ENCODE data around the gene FBXL7.

Gene FBXL7

DNA sequence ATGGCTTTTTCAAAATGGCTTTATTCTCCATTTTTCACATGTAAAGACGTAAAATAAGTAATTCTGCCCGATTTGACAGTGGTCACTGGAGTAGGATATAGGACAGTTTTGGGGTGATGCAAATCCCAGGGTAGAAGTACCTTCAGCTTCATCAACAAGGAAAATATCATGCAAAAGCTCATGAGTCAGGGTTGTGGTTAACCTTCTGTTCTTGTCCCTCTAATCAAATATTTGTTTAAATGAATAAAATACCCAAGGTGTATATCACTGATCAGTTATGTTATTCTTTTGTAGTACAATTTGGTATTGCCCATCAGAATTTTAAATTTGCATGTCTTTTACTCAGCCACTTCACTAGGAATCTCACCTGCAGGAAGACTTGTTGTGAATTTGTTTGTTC, 40.0 kb downstream of the FBXL7 start:
- no peak for DNase-seq (ENCODE audit: low read depth in 3 of 3)

DNA sequence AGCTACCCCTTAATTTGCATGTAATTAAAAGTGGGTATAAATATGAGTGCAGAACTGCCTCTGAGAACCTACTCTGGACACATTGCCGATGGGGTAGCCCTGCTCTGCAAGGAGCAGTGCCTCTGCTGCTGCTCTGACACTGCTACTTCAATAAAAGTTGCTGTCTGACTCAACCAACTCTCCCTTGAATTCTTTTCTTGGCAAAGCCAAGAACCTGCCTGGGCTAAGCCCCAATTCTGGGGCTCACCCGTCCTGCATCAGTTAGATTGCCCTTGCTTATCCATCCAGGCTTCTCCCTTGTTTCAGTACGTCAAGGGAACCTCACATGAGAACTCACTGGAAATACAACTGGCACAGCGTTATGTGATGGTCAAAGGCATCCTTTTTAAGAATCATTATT, 44.1 kb downstream of the FBXL7 start:
- DNase-seq (ENCODE audit: low read depth in 3 of 3): no peak

DNA sequence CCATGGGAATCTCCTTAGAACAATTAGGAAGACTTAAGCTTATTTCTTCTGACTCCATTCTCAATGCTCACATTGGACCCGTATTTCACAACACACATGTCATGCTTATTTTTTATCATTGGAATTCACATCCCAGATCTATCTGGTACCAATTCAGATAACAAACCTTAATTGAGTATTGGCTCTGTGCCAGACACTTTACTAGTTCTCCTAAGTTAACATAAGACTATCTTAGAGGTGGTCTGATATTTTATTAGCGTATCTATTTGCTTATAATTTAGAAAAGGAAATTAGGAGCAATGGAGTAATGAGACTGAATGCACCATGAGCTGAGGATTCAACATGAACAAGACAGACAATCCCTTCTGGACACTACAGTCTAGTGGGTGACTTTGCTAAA, 45.1 kb downstream of the FBXL7 start:
- DNase-seq (ENCODE audit: low read depth in 3 of 3): no peak

DNA sequence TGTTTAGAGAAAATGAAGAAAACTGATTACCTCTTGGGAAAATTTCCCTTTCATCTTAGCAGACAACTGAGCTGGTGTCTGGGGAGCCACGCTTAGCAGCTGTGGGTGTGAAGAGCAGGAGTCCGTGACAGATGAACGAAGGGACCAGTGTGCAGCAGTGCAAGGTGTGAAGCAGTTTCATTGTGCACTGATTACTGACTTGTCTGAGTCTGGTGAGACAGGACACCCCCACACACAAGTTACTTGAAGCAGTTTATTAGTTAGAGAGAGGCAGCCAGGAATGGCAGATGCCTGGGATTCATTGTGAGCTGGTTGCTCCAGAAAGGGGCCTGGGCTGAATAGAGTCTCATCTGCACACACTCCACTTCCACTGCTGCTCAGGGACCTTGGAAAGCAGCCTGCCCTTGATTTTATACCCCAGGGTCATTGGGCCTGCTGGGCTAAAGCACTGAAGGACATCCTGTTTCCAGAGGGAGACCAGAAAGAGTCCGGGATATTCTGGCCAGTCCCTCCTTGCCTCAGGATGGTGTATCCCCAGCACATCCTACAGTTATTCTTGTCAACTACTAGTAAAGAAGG, 47.4 kb downstream of the FBXL7 start:
- no peak for DNase-seq (ENCODE audit: low read depth in 3 of 3)

DNA sequence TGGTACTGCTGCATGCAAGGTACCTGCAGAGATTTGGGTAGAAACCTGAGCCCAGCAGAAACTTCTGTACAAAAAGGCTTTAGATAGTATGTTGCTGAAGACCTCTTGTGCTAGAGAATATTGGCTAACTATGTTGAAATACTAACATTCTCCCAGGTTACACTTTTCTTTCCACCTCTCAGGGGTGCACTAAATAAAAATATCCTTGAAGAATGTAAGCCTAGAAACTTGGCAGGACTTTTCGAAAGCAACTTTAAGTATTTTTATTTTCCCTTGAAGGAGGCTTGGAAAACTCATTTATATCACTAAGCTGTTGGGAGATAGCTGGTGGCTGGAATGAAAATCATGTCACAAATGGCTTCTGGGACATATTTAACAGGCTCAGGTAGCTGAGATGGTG, 50.0 kb downstream of the FBXL7 start:
- no peak for DNase-seq (ENCODE audit: low read depth in 3 of 3)

DNA sequence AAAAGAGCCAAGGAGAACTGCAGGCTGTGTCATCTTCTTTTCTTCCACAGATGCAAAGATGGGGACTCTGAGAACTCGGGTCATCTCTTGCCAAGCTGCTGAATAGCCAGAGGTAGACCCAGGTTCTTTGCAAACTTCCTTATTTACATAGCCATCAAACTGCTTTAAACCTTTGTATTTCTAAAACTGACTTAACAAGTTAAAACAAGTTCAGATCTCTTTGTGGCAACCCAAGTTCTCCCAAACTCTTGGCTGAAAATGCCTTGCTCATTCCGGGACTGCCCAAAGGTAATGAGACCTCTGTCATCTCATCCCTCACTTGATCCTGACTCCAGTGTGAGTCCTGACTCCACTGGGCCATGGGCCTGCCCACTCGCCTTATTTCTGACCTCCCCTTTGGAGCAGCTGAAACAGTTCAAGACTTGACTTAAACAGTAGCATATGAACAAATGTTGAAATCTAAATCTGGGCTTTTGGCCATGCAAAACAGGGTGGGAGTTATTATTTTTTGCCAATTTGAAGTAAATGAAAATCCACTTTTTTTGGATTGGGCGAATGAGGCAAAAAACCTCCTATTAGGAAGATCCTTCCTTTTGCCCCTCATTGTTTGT, 50.6 kb downstream of the FBXL7 start:
- DNase-seq (ENCODE audit: low read depth in 3 of 3): no peak

DNA sequence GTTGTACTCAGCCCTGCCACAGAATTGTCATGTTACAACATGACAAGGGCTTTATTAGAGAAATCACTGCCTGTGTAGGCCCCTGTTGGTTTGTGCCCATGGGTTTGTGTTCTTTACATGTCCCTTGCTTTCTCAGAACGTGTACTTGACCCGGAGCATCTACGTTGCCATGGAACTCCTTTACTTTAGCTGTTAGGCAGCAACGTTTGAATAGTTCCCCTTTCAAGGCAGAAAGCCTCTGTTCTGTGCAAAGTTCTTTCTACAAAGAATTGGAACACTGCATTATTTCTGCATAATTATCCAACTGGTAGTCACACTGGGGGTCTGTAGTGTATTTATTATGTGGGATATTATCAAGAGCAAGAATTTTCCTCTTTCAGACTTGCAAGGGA, 51.1 kb downstream of the FBXL7 start:
- DNase-seq (ENCODE audit: low read depth in 3 of 3): no peak

DNA sequence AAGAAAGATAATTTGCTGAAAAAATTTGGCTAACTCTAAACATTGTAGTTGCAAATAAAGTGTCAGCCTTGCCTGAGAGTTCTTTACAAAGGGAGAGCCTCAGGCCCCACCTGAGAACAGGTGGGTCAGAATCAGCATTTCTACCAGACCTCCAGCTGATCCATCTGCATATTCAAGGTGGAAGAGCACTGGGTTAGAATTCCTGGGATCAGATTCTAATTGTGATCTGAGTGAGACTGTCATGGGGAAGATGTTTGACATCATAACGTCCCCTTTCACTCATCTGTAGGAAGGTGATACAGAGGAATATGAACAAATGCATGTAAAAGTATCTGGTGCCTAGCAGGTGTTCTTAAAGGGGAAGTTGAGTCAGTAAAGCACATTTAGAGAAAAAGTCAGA, 54.6 kb downstream of the FBXL7 start:
- DNase-seq (ENCODE audit: low read depth in 3 of 3): no peak

DNA sequence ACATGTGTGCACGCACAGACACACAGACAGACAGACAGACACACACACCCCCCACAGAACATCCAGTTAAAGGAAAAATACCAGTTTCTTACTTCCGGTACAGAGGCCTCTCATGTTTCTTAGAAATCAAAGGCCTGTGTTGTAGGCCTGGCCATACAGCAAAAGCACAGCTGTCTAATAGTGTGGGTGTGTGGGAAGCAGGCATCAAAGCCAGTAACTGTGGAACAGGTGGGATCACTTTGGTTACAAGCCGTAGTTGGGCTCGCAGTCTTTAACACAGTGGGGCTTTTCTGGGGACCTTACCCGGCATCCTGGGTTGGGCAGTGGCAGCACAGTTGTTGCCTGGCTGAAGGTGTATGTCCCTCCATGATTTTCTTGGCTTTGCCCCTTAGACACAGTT, 55.2 kb downstream of the FBXL7 start:
- no peak for DNase-seq (ENCODE audit: low read depth in 3 of 3)

DNA sequence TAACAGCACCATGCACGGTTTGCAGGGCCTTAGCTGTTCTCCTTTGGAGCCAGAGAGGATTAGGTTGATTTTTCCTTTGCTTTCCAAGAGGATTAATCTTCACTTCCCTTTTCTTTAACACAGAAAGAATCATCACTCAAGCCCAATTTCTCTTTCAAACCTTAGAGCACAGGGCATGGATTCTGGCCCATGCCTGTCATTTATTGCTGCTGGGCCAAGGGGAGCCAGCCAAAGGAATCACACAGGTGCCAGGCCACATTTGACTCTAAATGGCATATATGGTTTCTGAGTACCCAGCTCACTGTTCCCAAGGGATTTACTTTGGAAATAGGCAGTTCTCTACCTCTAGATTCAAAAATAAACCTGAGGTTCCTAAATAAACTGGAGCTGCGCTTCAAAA, 58.3 kb downstream of the FBXL7 start:
- no peak for DNase-seq (ENCODE audit: low read depth in 3 of 3)

DNA sequence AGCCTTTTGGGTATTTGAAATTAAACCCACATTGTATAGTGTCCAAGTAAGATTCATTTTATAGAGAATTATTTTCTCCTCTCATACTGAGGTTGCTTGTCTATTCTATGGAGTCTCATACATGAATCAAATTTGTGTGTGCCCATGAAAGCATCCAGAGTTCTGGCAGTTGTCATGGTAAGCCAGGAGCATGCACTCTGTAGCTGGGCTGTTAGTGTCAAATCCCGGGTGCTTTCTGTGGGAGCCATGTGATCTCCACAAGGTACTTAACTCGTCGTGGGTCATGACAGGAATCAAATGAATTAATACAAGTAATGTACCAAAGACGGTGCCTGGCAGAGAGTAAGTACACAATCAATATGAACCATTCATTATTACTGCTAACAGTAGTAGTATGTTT, 58.7 kb downstream of the FBXL7 start:
- DNase-seq (ENCODE audit: low read depth in 3 of 3): no peak

DNA sequence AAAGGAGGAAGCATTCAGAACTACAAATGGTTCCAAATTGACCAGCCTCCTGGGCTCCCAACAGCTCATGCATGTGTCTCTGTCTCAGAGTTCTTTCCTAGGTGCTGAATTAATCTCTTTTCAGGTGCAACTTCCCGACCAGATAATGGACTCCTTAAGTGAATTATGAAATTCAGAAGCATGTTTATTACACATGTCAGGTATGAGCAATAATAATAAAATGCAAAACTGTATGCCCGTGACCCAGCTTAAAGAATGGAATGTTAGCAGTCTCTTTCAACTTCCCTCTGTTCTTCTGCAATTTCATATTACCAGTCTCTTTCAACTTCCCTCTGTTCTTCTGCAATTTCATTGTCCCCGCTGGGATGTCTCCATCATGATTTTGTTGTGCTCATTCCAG, 60.4 kb downstream of the FBXL7 start:
- DNase-seq (ENCODE audit: low read depth in 3 of 3): no peak

DNA sequence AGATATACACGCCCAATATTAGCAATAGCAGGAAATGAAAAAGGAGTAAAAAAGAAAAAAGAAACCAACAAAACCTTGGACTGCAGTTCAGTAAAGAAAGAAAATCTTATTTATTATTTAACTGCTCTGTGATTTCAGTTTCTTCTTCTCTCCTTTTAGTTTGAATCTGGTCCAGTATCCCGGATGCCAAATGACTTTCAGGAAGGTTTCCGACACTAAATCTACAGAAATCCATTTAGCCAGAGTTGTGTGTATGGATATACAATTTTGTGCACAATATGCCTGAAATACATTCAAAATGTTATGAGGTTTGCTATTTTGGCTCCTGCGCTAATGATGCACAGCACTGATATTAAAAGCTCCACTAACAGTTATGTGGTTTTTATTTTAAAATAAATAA, 64.5 kb downstream of the FBXL7 start:
- DNase-seq (ENCODE audit: low read depth in 3 of 3): no peak

DNA sequence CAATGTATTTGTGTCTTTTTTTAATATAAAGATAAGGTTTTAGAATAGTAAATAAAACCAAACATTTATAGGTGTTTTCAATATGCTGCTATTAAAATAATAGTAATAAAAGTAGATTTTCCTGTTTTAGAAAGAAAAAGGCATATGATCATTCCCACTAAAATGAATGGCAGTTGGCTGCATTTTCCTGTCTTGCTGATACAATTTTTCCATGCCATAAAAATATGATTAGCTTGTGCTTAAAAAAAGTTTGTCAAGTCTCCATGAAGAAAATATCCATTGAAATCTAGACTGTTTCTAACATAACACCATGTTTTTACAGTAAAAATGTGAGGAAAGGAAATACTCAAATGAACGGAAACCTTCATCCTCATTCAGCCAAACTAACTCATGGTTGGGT, 65.0 kb downstream of the FBXL7 start:
- no peak for DNase-seq (ENCODE audit: low read depth in 3 of 3)

DNA sequence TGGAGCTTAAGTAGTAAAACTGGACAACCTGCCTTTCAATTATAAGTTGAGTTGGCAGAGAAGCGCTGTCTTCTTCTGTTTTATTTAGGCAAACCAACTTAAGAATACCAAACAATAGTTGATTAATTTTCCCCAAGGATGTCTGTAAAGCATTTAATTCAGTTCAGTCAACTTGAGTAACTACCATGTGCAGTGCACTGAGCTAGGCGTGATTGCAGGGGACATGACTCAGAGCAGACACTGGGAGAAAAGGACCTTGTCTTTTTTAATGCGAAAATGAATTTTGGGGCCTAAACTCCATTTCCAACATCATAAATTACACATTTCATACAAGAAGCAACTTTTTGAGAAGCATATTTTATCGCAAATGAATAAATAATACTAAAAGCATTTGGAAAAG, 66.3 kb downstream of the FBXL7 start:
- no peak for DNase-seq (ENCODE audit: low read depth in 3 of 3)

DNA sequence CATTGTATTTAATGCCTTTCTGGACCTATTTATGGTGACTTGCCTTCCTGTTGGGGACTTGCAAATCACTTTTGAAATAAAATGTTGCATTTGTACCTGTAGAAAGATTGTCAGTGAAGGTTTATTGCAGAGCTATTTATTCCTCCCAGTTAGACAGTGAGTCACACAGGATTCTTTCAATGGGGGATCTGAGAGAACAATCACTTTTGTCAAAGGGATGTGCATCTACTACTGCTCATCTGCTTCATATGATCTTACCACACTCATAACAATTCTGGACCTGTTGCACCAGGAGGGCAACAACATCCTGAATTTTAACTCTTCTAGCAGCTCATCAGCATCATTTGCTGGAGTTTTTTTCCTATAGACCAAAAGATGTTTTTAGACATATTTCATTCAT, 66.8 kb downstream of the FBXL7 start:
- no peak for DNase-seq (ENCODE audit: low read depth in 3 of 3)

DNA sequence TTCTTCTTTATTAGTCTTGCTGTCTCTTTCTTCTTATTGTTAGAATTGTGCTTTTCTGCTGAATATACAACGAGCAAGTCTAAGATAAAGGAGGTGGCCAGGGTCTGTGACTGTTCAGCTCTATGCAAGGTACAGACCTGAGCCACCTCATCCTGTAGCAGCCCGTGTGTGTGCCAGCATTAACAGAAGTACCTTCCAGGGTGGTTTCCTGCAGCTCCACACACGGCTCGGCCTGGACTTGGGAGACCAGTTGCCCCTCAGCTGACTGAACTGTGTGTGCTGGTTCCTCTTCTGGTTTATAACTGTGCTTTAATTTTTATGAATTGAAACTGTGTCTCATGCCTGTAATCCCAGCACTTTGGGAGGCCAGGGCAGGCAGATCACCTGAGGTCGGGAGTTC, 70.5 kb downstream of the FBXL7 start:
- DNase-seq (ENCODE audit: low read depth in 3 of 3): no peak

DNA sequence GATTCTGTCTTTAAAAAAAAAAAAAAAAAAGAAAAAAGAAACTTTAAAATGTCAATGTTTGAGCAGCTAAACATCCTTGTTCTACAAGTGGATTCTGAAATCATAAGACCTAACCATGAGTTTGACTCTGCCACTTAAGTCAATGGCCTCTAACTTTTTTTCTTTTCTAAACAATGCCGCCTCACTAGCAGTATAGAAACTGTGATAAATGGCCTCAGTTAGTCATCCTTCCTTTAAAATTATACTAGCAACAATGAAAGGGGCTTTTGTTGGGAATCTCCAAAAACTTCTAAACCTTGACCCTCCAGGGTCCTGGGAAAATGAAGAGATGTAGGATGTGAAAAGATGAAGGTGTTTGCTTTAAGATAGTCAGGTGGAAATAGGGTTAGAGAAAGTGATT, 71.1 kb downstream of the FBXL7 start:
- no peak for DNase-seq (ENCODE audit: low read depth in 3 of 3)

DNA sequence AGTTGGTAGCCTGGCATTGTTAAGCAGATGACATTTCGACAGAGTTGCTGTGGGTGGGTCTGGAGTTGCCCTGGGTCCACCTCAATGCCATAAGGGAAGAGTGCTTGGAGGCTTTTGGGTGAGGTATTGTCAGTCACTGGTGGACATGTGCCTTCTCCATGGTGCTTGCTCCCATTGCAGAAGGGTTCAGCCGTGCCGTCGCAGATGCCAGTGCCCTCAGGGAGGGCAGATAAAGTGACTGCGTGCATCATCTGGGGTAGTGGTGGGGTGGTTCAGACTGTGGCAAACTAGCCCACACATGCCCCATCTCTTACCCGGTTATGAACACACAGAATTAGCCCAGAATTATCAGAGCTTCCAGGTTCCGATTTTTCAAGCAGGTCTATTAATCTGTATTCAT, 71.6 kb downstream of the FBXL7 start:
- no peak for DNase-seq (ENCODE audit: low read depth in 3 of 3)

DNA sequence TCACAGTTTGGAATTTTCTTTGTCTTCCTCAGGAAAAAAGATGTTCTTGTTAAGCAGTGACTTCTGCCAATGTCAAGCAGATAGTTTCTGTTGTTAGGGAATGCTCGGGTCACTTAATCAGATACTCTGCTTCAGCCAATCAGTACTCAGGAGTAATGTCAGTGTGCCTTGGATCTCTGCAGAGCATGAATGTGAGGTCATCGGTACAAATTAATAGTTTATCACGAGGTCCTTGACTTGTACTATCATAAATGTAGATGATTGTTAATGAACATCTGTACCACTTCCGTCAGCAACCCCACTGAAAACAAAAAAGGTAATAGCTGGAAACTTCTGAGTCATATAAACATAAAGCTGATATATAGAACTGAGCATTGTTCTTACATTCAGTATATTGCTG, 73.6 kb downstream of the FBXL7 start:
- no peak for DNase-seq (ENCODE audit: low read depth in 3 of 3)

DNA sequence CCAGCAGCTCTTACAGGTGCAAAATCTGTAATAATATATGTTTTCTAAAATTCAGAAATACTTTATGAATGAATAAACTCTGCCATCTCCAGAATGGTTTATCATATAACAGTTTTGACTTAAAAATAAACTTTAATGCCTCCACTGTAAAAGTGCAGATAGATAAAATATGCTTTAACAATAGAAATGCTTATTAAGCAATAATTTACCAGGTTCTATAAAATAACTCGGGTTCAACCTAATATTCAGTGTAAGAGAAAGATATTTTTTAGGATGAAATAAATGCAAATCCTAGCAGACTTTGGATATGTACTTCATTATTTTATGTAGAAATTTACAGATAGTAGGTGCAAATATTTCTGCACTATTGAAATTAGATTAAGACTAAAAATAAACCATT, 74.1 kb downstream of the FBXL7 start:
- no peak for DNase-seq (ENCODE audit: low read depth in 3 of 3)

DNA sequence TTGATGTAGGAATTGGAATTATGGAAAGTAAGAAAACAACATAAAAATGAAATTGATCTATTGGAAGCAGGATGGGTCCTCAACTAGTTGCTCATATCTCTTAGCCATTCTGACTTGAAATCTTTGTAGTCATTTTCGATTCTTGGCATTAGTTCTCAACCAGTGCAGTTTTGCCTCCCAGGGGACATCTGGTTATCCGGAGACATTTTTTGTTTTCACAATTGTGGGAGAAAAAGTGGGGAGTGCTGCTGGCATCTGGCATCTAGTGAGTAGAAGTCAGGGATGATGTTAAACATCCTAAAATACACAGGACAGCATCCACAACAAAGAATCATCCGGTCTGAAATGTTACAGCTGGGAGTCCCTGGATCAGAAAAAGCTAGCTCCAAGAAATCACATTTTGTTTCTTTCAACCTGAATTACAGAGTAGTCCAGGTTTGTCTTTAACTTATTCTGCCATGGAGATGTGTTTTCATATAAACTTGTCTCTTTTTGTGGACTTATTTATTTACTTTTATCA, 74.9 kb downstream of the FBXL7 start:
- no peak for DNase-seq (ENCODE audit: low read depth in 3 of 3)

DNA sequence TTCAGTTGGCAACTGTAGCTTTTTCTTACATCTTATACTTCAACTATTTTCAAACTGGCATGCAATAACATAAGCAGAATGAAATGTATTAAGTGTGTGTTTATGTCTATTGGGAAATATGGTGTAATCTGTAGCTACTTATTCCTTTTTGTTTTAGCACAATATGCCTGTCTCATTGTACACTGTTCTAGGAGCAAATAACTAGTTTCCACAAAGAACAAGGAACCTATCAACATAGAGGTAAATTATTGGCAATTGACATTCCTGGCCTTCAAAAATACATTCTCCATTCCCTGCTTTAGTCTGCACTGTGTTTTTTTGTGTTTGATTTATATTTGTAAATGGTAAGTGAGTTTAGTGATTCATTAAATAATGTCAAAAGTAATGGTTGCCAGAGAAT, 75.7 kb downstream of the FBXL7 start:
- DNase-seq (ENCODE audit: low read depth in 3 of 3): no peak

DNA sequence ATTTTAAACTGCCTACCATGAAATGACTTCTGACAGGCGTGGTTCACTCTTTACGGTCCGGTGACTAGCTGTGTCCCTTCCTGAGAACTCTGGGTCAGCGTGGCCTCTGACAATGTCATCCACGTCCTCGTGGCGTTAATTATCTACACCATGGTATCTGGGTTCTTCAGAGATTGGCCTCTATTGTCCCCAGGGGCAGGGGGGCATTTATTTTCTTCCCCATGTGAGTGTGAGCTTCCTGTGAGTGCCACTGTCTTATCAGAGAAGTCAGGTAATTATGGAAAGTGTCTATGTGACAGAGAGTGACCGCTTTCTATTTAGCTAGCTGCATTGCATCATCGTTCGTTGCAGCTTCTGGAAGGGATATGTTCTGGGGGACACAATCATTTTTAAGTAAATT, 77.2 kb downstream of the FBXL7 start:
- no peak for DNase-seq (ENCODE audit: low read depth in 3 of 3)
